ENCODE measurements around the gene PCIF1. TPM values are rescaled to one million over a fixed set of nuclear protein-coding genes. Genes with fewer than 3 reads are reported as not detected.

PCIF1 gene
- total and polyA plus RNA-seq, 2 donors (not counting 3 experiments of a cell fraction or from before 2014, with no cell fraction given), result 26.4 to 27.2 TPM

DNA sequence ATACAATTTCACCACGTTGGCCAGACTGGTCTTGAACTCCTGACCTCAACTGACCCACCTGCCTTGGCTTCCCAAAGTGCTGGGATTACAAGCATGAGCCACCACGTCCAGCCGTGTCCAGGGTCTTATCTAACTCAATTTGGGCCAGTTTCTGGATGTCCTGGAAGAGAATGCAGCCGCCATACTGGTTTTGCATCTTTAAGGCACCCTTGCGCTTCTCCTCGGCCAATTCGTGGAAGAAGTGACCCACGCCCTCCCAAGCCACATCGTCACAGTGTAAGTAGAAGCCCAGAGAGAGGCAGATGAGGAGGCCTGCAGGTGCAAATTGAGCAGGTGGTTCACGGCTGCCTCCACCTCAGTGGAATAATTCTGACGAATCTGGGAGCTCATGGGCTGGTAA lies 41.2 kb downstream of the PCIF1 start:
- intact Hi-C loops (cut with micrococcal nuclease) (no loop called here), dilution Hi-C loops (cut with MboI; ENCODE audit: extremely low pct_ligation_motif_present, low sequenced_read_pairs) (no loop called here)
- no peak overlapping the region for H3K9ac ChIP-seq (replicated peaks; ENCODE audit: extremely low read depth, insufficient read depth, low read length)
- no peak overlapping the region for H3K4me2 ChIP-seq (ENCODE audit: insufficient read depth, low read length)
- peaks cover 7% of the 10 kb centered on the region for H3K79me2 ChIP-seq (ENCODE audit: control insufficient read depth, insufficient read depth, low read length)
- no peak overlapping the region for H3K4me3 ChIP-seq (replicated peaks in 1 of 3; ENCODE audit: insufficient read depth in 1 of 3, low read depth in 1 of 3, low read length in 3 of 3)
- ChIA-PET CTCF (no interaction called here), POLR2A (no interaction called here)
- peaks cover 4% of the 10 kb centered on the region for H3K4me1 ChIP-seq (ENCODE audit: control insufficient read depth, extremely low read depth, insufficient read depth, low read length)
- FAIRE-seq (no peak), DNase-seq (ENCODE audit: low read depth, low spot score) (no peak)
- H3K36me3 ChIP-seq (ENCODE audit: control insufficient read depth in 2 of 2, extremely low read depth in 1 of 2, insufficient read depth in 2 of 2, low read length in 2 of 2), result no peaks in the 10 kb centered on the region
- no TSS peak for BruUV-seq (replicated peaks)
- H3K9me1 ChIP-seq (replicated peaks; ENCODE audit: control insufficient read depth, extremely low read depth, insufficient read depth, low read length), result no peaks in the 10 kb centered on the region
- peaks cover 4 to 11% of the 10 kb centered on the region in 2 experiments for H3K27me3 ChIP-seq (ENCODE audit: control insufficient read depth in 2 of 2, insufficient read depth in 2 of 2, low read length in 2 of 2)
- H3K27ac ChIP-seq (ENCODE audit: insufficient read depth, low read depth, low read length), result no peak overlapping the region
- H4K20me1 ChIP-seq (replicated peaks; ENCODE audit: control insufficient read depth, extremely low read depth, insufficient read depth, low read length), result no peaks in the 10 kb centered on the region
- TF ChIP-seq, protein P1, sequence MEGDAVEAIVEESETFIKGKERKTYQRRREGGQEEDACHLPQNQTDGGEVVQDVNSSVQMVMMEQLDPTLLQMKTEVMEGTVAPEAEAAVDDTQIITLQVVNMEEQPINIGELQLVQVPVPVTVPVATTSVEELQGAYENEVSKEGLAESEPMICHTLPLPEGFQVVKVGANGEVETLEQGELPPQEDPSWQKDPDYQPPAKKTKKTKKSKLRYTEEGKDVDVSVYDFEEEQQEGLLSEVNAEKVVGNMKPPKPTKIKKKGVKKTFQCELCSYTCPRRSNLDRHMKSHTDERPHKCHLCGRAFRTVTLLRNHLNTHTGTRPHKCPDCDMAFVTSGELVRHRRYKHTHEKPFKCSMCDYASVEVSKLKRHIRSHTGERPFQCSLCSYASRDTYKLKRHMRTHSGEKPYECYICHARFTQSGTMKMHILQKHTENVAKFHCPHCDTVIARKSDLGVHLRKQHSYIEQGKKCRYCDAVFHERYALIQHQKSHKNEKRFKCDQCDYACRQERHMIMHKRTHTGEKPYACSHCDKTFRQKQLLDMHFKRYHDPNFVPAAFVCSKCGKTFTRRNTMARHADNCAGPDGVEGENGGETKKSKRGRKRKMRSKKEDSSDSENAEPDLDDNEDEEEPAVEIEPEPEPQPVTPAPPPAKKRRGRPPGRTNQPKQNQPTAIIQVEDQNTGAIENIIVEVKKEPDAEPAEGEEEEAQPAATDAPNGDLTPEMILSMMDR (IDR thresholded peaks at IDR 0.05; ENCODE audit: extremely low read depth in 1 of 2, insufficient read depth in 1 of 2, low read depth in 1 of 2, low read length in 2 of 2), result no peak
- TF ChIP-seq MYC (IDR thresholded peaks at IDR 0.05; ENCODE audit: low read depth, low read length) (no peak), GATA2 (IDR thresholded peaks at IDR 0.05; ENCODE audit: insufficient read depth, insufficient read length, low read depth, low read length) (no peak), POLR2AphosphoS5 (IDR thresholded peaks at IDR 0.05; ENCODE audit: insufficient read depth, low read depth, low read length) (no peak), EZH2 (IDR thresholded peaks at IDR 0.05; ENCODE audit: borderline replicate concordance, low read depth, low read length, severe bottlenecking) (no peak), POLR2A (IDR thresholded peaks at IDR 0.05; ENCODE audit: low read depth, low read length) (no peak), FOS (IDR thresholded peaks at IDR 0.05; ENCODE audit: borderline replicate concordance, insufficient read depth, low read length) (no peak), JUN (IDR thresholded peaks at IDR 0.05; ENCODE audit: borderline replicate concordance, insufficient read depth, insufficient read length, low read depth) (no peak)
- TF ChIP-seq, protein P2, sequence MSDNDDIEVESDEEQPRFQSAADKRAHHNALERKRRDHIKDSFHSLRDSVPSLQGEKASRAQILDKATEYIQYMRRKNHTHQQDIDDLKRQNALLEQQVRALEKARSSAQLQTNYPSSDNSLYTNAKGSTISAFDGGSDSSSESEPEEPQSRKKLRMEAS (IDR thresholded peaks at IDR 0.05; ENCODE audit: insufficient read depth, insufficient read length), result no peak
- no peaks in the 10 kb centered on the region for H3K9me3 ChIP-seq (replicated peaks; ENCODE audit: control insufficient read depth, insufficient read depth, low read length)
- no peak overlapping the region for H2AFZ ChIP-seq (ENCODE audit: low read depth, low read length)
